Vagina (tissue), 2 donors: ENCODE measurements around the gene PRODH.
"Not testable (repeated sequence)": the region's sequence is repeated elsewhere in the genome, so short reads cannot be mapped to it uniquely, and the experiment has no call there.

ENCODE experiments used
- POLR2A ChIP-seq, 2 donors: fragments of 450-650 bp; IDR thresholded peaks; one replicate each; pipeline ENCODE4 v1.6.1; 2017; ENCODE audit warnings: antibody characterized with exemption in 2 of 2, mild to moderate bottlenecking in 2 of 2, moderate library complexity in 2 of 2
- POLR2AphosphoS5 ChIP-seq, 2 donors: sonication (generic); formaldehyde crosslinking; IDR thresholded peaks; one replicate each; pipeline ENCODE4 v1.9.0; 2017; ENCODE audit warnings: antibody characterized with exemption in 2 of 2, mild to moderate bottlenecking in 2 of 2, low read depth in 1 of 2; ENCODE audit not compliant: insufficient read depth in 1 of 2
- TF ChIP-seq, protein P1 (sequence below), 3 experiments: fragments of 450-650 bp in 2 of 3; fragments of 200-600 bp in 1 of 3; sonication (generic) in 1 of 3; IDR thresholded peaks; one replicate each; pipeline ENCODE4 v1.5.1; 2017 to 2019; ENCODE audit warnings: antibody characterized with exemption in 3 of 3, mild to moderate bottlenecking in 2 of 3, moderate library complexity in 2 of 3

- TF ChIP-seq POLR2A (IDR thresholded peaks at IDR 0.05); POLR2AphosphoS5 (IDR thresholded peaks at IDR 0.05; ENCODE audit: insufficient read depth in 1 of 2, low read depth in 1 of 2): not testable (repeated sequence)
- TF ChIP-seq, protein P1, sequence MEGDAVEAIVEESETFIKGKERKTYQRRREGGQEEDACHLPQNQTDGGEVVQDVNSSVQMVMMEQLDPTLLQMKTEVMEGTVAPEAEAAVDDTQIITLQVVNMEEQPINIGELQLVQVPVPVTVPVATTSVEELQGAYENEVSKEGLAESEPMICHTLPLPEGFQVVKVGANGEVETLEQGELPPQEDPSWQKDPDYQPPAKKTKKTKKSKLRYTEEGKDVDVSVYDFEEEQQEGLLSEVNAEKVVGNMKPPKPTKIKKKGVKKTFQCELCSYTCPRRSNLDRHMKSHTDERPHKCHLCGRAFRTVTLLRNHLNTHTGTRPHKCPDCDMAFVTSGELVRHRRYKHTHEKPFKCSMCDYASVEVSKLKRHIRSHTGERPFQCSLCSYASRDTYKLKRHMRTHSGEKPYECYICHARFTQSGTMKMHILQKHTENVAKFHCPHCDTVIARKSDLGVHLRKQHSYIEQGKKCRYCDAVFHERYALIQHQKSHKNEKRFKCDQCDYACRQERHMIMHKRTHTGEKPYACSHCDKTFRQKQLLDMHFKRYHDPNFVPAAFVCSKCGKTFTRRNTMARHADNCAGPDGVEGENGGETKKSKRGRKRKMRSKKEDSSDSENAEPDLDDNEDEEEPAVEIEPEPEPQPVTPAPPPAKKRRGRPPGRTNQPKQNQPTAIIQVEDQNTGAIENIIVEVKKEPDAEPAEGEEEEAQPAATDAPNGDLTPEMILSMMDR (IDR thresholded peaks at IDR 0.05) = not testable (repeated sequence)
Observed at GRCh38 chr22:18956956-18957355, 20.9 kb upstream of the PRODH start.
